GOT3 (cell line): ENCODE data around the gene IL4I1.

Source experiments
- DNase-seq: peaks from one replicate; lab custom pipeline; 2025; ENCODE audit warnings: mixed read lengths; lab: John Stamatoyannopoulos, UW

IL4I1 gene

GRCh38 chr19:49879243-49879963 lies 17.3 kb downstream of the IL4I1 start:
- no peak for DNase-seq

- no peak for DNase-seq
Measured at GRCh38 chr19:49878744-49879070, 18.0 kb downstream of the IL4I1 start.

GRCh38 chr19:49877879-49878743 lies 18.6 kb downstream of the IL4I1 start:
- peak; percentile 92 for DNase-seq

- peak; percentile 96 for DNase-seq
Measured at GRCh38 chr19:49877020-49877878, 19.4 kb downstream of the IL4I1 start, which contains the start of the genes AKT1S1 and TBC1D17. Gene AKT1S1 (minus strand): TSS chr19:49877355. CDS start chr19:49873295, 4,060 bp downstream. Gene TBC1D17 (plus strand): TSS chr19:49877702. CDS start chr19:49877724, 22 bp downstream.

- DNase-seq, result peak; percentile 90
Measured at GRCh38 chr19:49876422-49877019, 20.2 kb downstream of the IL4I1 start.

GRCh38 chr19:49875857-49876421 lies 20.7 kb downstream of the IL4I1 start:
- no peak for DNase-seq

- DNase-seq, result no peak
Measured at GRCh38 chr19:49875177-49875576, 21.5 kb downstream of the IL4I1 start.

GRCh38 chr19:49874503-49875157 lies 22.1 kb downstream of the IL4I1 start:
- no peak for DNase-seq

- DNase-seq, result no peak
Measured at GRCh38 chr19:49873834-49874233, 22.9 kb downstream of the IL4I1 start.

GRCh38 chr19:49873129-49873521 lies 23.6 kb downstream of the IL4I1 start:
- no peak for DNase-seq

GRCh38 chr19:49872245-49873128 lies 24.2 kb downstream of the IL4I1 start:
- no peak for DNase-seq

GRCh38 chr19:49871349-49871985 lies 25.2 kb downstream of the IL4I1 start:
- no peak for DNase-seq

- DNase-seq, result no peak
Measured at GRCh38 chr19:49870309-49870901, 26.3 kb downstream of the IL4I1 start.

- DNase-seq, result peak; percentile 95
Measured at GRCh38 chr19:49869484-49870308, 27.0 kb downstream of the IL4I1 start.

- DNase-seq, result no peak
Measured at GRCh38 chr19:49869009-49869483, 27.6 kb downstream of the IL4I1 start.

GRCh38 chr19:49866933-49867782 lies 29.5 kb downstream of the IL4I1 start, which contains the start of gene PNKP:
Gene PNKP (minus strand): TSS chr19:49867576. CDS start chr19:49867204, 372 bp downstream.
- DNase-seq, result peak; percentile 79

GRCh38 chr19:49864890-49865289 lies 31.8 kb downstream of the IL4I1 start:
- DNase-seq, result no peak
